Vagina (tissue), 2 donors: ENCODE results near the gene BRD8.
A peak's percentile ranks its signal among the peaks of the same experiment; 100 is the strongest.

Experiments
- CTCF ChIP-seq, 3 experiments: fragments of 450-650 bp in 2 of 3; fragments of 200-600 bp in 1 of 3; sonication (generic) in 1 of 3; IDR thresholded peaks; one replicate each; pipeline ENCODE4 v1.5.1; 2017 to 2019; ENCODE audit warnings: antibody characterized with exemption in 3 of 3, mild to moderate bottlenecking in 2 of 3, moderate library complexity in 2 of 3
- POLR2A ChIP-seq, 2 donors: fragments of 450-650 bp; IDR thresholded peaks; one replicate each; pipeline ENCODE4 v1.6.1; 2017; ENCODE audit warnings: antibody characterized with exemption in 2 of 2, mild to moderate bottlenecking in 2 of 2, moderate library complexity in 2 of 2

GRCh38 chr5:138178516-138179276, at the start of gene BRD8, which contains the start of gene KIF20A:
- TF ChIP-seq CTCF (IDR thresholded peaks at IDR 0.05) (no peak), POLR2A (IDR thresholded peaks at IDR 0.05) (peak in 1 of 2 donors; percentile 22)
